HPDE6-E6E7 (cell line): Measurements from ENCODE around the gene CSF2RB.

ENCODE experiments used
- DNase-seq: peaks from one replicate; pipeline ENCODE4 v3.0.0; 2011; ENCODE audit warnings: missing footprints; ENCODE audit errors: extremely low spot score

The CSF2RB gene

GRCh38 chr22:36891646-36892045 lies 21.8 kb upstream of the CSF2RB start:
- DNase-seq: no peak

DNA sequence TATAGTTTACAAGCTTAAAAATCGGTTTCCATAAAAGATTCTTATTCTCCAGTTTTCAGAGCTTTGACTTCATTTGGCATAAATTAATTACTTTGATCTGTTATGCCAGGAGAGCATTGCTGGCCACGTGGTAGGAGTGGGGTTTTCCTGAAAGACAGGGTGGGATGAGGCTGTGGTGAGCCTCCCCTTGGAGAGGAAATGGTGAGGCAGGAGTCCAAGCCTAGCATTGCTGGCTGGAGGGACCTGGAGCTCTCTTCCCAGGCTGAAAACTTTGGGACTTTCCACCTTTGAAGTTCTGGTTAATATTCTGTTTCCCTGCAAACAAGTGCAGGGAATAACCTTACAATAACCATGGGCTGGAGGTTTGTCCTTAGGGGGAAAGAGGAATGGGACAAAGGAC lies 21.1 kb upstream of the CSF2RB start:
- DNase-seq: no peak

DNA sequence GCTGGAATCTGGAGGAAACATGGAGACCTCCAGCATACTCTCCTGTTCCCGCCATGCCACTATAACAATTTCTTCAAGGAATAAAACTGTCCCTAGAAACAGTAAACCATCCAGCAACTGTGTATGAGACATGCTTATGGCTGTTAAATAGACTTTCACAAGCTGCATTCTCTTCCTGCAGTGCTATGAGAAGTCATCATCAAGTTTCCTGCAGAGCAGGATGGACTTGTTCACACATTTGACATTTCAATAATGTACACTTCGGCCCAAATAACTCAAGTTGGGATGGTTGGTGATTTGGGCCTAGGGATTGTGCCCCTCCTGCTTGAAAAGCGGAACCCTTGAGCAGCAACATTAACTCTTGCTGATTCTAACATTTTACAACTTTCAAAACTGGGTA lies 20.2 kb upstream of the CSF2RB start:
- no peak for DNase-seq

GRCh38 chr22:36894266-36894665 lies 19.2 kb upstream of the CSF2RB start:
- DNase-seq: no peak

GRCh38 chr22:36897611-36898010 lies 15.8 kb upstream of the CSF2RB start:
- no peak for DNase-seq

- DNase-seq: no peak
Measured at GRCh38 chr22:36898690-36899089, 14.7 kb upstream of the CSF2RB start.

DNA sequence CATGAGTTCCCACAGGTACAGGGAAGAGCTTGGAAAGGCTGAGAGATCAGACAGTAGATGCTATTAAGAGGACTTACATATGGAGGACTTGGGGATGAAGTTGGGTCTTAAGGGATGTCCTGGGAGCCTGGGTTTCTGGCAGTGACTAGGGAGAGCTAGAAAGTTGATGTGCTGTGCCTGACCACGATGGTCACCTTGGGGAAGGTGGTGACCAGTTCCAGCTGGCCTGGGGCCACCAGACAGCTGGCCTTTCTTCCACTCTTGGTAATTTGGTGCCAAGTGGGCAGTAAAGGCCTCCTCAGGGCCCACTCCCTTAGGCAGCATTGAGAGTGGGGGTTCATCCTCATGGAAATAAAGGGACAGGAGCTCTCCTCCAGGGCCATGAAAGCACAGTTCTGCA lies 13.9 kb upstream of the CSF2RB start:
- DNase-seq: no peak

DNA sequence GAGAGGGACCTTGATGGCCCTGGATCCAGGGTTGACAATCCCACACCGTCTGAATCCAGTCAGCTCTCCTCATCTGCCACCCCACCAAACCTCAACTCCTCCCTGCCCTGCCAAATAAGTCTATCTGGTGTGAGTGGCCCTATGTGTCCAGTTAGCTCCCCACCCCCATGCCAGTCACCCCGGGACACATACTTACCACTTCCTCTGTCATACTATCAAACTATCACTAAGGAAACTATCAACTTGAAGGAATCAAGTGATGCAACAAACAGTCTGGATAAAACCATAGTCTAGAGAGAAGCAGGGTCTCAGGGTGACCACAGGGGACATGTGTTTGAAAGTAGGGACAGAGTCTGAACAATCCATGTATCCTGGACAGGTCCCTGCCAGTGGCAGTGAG lies 13.2 kb upstream of the CSF2RB start:
- no peak for DNase-seq

DNA sequence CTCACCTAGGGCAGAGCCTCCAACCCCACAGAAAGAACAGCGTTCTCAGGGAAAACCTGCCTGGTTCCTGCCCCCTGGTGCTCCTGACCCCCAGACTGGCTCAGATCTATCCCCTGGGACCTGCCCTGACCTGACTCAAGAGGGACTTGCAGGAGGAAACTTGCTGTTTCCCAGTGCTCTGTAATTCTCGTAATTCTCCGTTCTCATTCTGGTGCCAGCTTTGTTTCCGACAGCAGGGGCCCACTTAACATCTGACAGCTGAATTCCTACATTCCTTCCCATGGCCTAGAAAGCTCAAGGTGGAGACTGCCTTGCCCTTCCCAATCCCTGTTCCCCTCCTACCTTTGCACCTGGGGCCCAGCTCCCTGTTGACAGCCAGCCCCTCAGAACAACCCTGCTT lies 12.5 kb upstream of the CSF2RB start:
- no peak for DNase-seq

DNA sequence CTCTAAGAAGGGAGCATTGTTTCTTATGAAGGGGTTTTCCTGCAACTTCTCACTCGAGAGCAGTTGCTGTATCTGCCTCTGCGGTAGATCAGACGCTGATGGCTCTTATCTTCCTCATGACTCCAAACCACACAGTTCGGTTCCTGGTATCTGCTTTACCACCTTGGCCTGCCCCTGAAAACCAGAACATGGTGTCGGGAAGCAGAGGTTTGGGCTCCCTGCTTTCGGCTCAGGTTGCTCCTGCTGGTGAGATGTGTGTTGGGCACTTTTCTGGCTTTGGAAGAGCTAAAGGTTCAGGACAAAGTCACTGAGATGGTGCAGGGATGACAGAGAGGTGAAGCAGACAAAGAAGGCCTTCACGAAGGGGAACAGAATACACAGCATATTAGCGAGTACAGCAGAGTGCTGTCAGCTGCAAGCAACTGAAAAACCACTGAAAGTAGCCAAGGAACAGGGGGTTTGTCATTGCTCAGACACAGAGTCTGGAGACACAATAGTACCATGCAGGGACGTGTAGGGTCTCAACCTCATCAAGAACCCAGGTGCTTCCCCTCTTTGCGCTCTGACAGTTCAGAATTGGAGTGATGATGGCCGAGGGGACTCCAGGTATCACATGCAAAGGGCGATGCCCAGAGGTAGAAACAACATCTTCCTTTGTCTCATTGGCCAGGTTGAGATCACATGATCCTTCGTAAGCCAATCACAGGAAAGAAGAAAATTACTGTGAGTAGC lies 11.9 kb upstream of the CSF2RB start:
- DNase-seq: no peak

- DNase-seq: no peak
Measured at GRCh38 chr22:36902143-36902926, 11.1 kb upstream of the CSF2RB start.

DNA sequence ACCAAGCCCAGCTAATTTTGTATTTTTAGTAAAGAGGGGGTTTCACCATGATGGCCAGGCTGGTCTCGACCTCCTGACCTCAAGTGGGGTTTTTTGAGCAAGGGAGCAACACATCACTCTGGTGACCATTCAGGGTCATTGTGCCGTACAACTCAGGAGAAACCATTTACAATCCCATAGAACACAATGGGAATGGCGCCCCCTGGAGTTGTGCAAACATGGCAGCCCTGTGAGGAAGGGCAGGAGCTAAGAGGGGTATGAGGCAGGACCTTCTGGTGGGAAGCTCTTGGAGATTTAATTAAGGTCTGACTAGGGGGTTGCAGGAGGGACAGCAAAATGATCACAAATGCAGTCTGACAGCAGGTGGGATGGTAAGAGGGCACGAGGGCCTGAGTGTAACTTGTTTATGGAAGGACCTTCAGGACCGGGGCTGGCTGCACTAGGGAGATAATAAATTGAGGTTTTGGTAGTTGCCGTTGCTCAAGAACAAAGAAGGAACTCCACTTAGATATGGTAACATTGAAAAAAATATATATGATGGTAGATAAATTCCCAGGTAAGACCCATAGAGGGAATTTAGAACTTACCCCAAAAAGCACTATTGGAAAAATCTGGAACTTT lies 9.1 kb upstream of the CSF2RB start:
- DNase-seq: no peak

- DNase-seq: no peak
Measured at GRCh38 chr22:36907253-36908195, 5.9 kb upstream of the CSF2RB start.

GRCh38 chr22:36910461-36910860 lies 3.0 kb upstream of the CSF2RB start:
- no peak for DNase-seq

DNA sequence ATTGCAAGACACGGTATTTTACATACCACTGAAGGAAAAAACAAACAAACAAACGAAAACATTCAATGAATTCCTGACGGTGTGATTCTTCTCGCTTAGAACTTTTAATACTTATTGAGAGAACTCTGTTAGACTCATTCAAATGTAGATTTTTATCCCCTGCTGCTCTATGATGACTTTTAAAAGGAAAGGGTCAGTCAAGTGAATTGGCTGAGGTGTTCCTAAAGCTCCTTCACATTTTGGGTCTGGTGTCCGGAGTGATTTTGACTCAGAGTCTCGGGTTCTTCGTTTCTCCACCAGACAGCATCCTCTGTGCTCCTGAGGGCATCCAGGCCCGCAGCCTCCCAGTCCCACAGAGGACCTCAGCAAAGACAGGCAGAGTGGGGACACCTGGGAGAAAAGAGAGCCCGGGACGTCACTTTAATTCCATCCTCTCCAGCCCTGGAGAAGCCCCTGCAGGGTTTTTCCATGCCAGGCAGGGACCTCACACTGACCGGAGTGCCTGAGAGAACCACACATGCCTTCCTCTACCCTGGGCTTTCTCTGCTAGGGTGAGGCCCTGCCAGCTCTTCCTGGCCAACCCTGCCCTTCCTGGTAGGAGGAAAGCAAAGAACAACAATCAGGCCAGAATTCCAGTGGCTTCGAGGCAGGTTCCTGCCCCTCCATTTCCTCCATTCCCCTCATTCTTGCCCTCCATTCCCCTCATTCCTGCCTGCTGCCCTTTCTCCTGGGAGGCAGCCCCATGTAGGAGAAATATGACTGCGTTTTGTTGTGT lies 1.4 kb upstream of the CSF2RB start:
- no peak for DNase-seq

GRCh38 chr22:36912694-36913426 lies 568 bp upstream of the CSF2RB start:
- no peak for DNase-seq

GRCh38 chr22:36914390-36914752 lies 943 bp downstream of the CSF2RB start:
- DNase-seq: no peak

- no peak for DNase-seq
Measured at GRCh38 chr22:36916034-36916433, 2.6 kb downstream of the CSF2RB start.

DNA sequence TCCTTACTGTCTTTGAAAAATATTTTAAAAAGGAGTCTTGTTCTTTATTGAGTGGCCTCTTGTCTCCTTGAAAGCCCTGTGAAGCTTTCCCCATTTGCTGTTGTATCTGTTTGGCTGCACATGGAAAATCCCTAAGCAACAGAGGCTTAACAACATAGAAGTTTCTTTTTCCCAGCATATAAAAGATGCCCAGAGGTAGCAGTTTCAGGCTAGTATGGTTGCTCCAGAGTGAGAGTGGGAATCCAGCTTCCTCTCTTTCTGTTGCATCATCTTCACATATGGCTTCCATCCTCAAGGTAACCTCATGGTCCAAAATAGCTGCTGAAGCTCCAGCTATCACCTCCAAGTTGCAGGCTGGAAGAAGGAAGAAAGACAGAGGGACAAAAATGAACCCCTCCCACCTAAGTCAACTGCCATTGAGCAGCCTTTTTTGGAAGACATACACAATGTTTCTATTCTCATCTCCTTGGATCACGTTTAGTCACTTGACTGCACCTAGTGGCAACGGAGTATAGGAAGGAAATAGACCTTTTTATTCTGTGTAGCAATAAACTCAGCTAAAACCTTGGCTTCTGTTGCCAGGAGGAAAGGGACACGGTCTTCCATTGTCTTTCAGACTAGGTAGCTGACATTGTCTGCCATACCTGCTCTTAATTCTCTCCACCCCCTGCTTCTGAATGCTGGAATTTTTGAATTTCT lies 5.3 kb downstream of the CSF2RB start:
- DNase-seq: no peak
